Endothelial cell of umbilical vein (primary cell): ENCODE results near the gene CHMP3.

Experiments
- CTCF ChIP-seq, 2 donors: IDR thresholded peaks; 1 replicate in 1 of 2; 2 replicates in 1 of 2; pipeline ENCODE4 v1.5.1; 2011; ENCODE audit warnings: low read length in 2 of 2, mild to moderate bottlenecking in 2 of 2, moderate library complexity in 2 of 2, control low read depth in 1 of 2, inconsistent platforms in 1 of 2, low read depth in 1 of 2; ENCODE audit not compliant: insufficient read depth in 1 of 2; ENCODE audit errors: extremely low read depth in 1 of 2
- EZH2 ChIP-seq: IDR thresholded peaks from 2 replicates; pipeline ENCODE4 v1.6.1; 2012; ENCODE audit warnings: borderline replicate concordance, low read depth, mild to moderate bottlenecking, moderate library complexity, low read length, inconsistent platforms; ENCODE audit not compliant: severe bottlenecking

GRCh38 chr2:86562922-86563649 lies at the start of gene CHMP3:
- TF ChIP-seq EZH2 (no peak), CTCF (IDR thresholded peaks at IDR 0.05; ENCODE audit: extremely low read depth in 1 of 2, insufficient read depth in 1 of 2, low read depth in 1 of 2, low read length in 2 of 2) (no peak)
